ENCODE data around the gene SMC4.

The SMC4 gene

DNA sequence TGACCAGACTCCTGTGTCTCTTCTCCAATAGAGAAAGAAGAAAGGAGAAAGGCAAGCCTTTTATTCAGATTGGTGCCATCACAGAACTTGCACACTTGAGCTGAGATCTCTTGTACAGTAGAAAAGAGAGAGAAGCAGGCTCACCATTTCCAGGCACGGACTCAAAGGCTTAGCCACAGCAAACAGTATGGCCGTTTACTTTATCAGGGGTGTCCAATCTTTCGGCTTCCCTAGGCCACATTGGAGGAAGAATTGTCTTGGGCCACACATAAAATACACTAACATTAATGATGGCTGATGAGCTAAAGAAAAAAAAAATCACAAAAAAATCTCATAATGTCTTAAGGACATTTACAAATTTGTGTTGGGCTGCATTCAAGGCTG, 5.4 kb upstream of the SMC4 start:
- DNase-seq (ENCODE audit: low read depth) = no peak

DNA sequence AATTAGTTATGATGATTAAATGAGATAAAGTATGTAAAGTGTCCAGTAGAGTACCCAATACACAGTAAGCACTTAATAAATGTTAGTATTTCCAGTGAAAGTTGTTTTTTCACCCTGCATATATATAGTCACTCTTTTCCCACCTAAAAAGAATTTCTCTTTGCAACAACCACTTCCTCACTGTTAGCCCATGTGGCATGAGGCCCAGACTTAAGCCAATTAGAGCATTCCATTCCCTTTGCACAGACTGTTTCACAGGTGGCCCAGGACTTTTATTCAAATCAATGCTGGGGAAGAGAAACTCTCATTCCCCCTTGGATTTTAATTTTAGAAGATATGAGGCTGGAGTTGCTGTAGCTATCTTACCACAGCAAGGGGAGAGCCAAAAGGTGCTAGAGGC, 4.2 kb upstream of the SMC4 start:
- peak; percentile 63 for DNase-seq (ENCODE audit: low read depth)

DNA sequence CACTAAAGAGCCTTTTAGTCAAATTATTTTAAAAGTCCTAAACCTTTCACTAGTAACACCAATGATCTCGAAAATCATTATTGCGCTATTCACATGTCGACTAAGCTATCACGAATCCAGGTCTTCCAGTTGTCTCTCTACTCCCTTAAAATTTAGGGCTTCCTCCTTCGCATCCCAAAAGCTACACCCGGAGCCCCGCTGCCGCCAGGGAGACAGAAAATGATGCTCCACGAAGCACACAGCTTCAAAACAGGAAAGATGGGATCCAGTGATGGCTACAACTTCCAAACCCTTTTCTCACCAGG, 678 bp upstream of the SMC4 start:
- DNase-seq (ENCODE audit: low read depth) = no peak

DNA sequence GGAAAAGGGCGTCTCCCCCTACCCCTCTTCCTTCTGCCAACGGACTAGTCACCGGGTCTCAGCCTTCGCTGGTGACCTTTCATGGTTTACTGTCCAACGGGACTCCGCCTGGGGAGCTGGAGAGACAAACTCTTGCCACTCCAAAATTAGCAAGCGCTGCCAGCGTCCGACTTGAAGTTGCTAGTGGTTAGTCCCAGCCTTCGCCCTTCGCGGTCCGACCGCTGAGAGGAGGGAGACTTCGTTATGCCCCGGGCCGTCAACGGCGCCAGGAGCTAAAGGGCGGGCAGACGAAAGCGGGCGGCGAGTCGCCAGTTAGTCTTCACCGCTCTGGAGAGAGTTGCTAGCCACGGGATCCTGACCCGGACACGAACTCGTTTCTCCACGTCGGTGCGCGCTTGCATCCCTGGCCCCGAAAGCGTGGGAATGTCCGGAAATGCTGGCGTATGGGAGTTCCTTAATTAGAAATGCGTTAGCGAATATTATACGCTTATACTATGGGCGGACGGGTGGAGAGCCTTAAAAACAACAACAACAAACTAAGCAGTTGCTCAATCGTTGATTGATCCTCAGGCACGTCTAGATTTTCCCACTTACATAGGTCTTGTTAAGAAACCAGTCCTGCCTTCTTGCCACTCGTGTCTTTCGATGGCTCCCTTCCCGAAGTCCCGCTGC, 716 bp downstream of the SMC4 start:
- DNase-seq (ENCODE audit: low read depth) = peak; percentile 43

DNA sequence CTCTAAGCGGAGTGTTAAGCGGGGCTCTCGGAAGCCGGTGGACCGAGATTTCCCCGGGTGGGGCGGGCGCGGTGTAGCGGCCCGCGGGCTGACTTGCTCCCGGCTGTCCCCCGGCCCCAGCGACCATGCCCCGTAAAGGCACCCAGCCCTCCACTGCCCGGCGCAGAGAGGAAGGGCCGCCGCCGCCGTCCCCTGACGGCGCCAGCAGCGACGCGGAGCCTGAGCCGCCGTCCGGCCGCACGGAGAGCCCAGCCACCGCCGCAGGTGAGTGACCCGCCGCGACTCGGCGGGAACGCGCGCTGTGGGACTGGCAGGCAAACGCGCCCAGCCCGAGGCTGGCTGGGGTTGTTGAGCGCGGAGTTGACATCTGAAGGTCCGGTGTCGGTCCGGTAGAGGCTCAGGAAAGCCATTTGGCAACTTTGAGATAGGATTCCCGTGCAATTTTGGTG, 1.3 kb downstream of the SMC4 start:
- DNase-seq (ENCODE audit: low read depth) = peak; percentile 29

DNA sequence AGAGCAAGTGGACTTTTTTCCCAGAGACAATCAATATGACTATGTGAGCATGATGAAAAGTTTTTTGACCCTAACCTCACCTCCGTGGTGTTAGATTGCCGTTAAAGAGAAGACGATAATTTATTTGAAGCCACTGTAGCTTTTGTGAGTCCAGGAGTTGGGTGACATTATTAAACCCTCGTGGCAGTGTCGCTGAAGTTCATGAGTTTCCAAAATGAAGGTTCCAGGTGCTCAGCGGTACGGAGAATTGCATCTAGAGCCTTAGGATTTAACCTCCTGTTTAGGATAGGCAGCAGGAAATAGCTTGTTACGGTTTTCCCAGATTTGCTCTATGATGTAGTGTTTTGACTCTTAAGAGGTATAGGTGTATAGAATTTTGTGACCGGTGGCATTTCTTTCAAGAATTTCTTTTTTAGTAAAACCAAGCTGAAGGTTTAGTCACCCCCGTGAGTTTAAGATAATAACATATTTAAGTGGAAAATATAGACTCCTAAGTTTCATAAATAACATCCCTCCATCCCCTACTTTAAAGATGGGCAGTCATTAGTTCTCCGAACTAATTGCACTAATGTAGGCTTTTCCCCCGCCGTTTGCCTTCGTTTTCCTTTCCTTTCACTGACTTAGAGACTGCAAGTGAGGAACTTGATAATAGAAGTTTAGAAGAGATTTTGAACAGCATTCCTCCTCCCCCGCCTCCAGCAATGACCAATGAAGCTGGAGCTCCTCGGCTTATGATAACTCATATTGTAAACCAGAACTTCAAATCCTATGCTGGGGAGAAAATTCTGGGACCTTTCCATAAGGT, 2.0 kb downstream of the SMC4 start:
- DNase-seq (ENCODE audit: low read depth) = peak; percentile 81

DNA sequence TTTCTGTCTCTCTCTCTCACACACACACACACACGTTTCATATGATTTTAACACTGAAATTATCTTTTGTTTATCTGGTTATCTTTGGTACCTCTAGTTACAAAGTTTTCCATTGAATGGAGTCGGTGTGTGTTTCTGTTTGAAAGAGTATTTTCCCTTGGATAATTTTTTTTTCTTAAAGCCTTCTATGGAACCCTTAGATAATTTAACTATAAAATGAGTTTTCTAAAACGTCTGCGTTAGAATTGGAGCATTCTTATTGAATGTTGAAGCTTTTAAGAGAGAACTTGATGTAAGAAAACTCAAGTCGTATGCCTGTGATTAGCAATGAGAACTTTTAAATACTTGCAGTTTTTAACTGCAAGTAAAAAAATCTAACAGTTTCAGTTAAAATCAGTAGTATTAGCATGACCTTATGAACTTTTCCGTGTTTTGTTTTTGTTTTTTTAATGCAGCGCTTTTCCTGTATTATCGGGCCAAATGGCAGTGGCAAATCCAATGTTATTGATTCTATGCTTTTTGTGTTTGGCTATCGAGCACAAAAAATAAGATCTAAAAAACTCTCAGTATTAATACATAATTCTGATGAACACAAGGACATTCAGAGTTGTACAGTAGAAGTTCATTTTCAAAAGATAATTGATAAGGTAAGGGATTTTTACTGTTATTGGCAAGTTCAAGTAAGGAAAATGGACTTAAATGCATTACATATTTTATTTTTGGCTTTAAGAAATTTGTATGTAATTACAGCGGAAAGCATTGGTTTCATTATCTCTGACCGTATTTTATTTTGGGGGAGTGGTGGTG, 3.0 kb downstream of the SMC4 start:
- DNase-seq (ENCODE audit: low read depth) = no peak

GRCh38 chr3:160403028-160403545, 3.6 kb downstream of the SMC4 start:
- DNase-seq (ENCODE audit: low read depth) = no peak

- DNase-seq (ENCODE audit: low read depth) = peak; percentile 32
Observed at GRCh38 chr3:160403796-160404470, 4.5 kb downstream of the SMC4 start.

- no peak for DNase-seq (ENCODE audit: low read depth)
Observed at GRCh38 chr3:160409812-160410610, 10.6 kb downstream of the SMC4 start.

GRCh38 chr3:160412477-160412876, 13.0 kb downstream of the SMC4 start:
- DNase-seq (ENCODE audit: low read depth) = no peak

DNA sequence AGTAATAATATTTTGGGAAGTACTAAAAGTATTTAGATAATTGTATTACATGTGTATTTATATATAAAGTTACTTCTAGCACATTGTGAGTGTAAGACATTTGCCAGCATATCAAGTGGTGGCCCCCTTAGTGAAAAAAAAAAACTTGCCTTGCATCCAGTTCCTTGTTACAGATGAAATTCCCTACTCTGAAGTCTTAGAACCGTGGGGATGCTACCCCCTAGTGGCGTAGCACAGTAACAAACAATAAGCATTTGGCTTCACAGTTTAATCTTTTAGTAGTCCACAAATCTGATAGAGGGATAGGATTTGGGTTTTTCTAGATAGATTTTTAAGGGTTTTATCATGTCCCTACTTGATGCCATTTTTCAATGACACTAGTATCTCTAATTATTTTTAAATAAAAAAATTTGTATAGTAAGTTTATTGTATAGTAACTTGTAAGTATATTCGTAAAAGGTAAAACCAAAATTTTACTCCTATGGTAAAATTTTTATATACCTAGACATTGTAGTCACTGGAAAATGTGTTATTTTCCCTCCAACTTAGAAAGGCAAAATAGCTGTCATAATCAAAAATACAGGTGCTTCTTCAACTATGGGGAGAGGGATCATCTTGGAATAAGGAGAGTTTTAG, 14.3 kb downstream of the SMC4 start:
- peak; percentile 85 for DNase-seq (ENCODE audit: low read depth)

GRCh38 chr3:160417311-160417710, 17.9 kb downstream of the SMC4 start:
- no peak for DNase-seq (ENCODE audit: low read depth)

- DNase-seq (ENCODE audit: low read depth) = no peak
Observed at GRCh38 chr3:160427832-160428424, 28.5 kb downstream of the SMC4 start.

DNA sequence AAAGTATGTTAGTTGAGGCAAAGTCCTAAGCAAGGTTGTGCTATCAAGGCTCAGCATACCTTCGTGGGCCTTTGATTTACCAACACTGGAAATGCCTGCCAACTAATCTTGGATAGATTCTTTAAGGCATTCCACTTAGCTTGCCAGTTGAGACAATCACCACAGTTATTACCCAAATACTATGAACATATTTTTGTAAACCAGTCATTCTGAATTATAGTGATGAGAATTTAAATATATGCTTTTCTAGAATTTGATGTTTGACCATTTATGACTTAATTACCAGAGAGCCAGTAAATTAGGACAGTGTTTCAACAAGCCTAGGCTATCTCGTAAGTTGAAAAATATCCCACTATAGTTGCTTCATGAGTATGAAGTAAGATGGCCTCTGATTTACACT, 34.6 kb downstream of the SMC4 start:
- DNase-seq (ENCODE audit: low read depth) = no peak

- no peak for DNase-seq (ENCODE audit: low read depth)
Observed at GRCh38 chr3:160435095-160435494, 35.6 kb downstream of the SMC4 start.

- no peak for DNase-seq (ENCODE audit: low read depth)
Observed at GRCh38 chr3:160435747-160436146, 36.3 kb downstream of the SMC4 start.

- DNase-seq (ENCODE audit: low read depth) = no peak
Observed at GRCh38 chr3:160437083-160437455, 37.6 kb downstream of the SMC4 start.

- no peak for DNase-seq (ENCODE audit: low read depth)
Observed at GRCh38 chr3:160440687-160441086, 41.2 kb downstream of the SMC4 start.

GRCh38 chr3:160444411-160444810, 45.0 kb downstream of the SMC4 start:
- peak; percentile 27 for DNase-seq (ENCODE audit: low read depth)
